GM12864 (cell line): Measurements from ENCODE around the gene GALNT9.
"Not testable (repeated sequence)": the region's sequence is repeated elsewhere in the genome, so short reads cannot be mapped to it uniquely, and the experiment has no call there.

Source experiments
- DNase-seq: peaks from one replicate; pipeline ENCODE4 v3.0.0-alpha.2; 2011; ENCODE audit warnings: low read depth
- H3K4me3 ChIP-seq: 2 replicates; pipeline ENCODE4 v1.5.1; 2011; ENCODE audit warnings: mild to moderate bottlenecking, low read depth, low read length, control low read depth
- CTCF ChIP-seq: IDR thresholded peaks from 2 replicates; pipeline ENCODE4 v1.5.1; 2011; ENCODE audit warnings: low read depth, mild to moderate bottlenecking, moderate library complexity, low read length, control low read depth, inconsistent platforms; ENCODE audit errors: missing control alignments

The GALNT9 gene

GRCh38 chr12:132309596-132310086 lies 19.7 kb downstream of the GALNT9 start:
- H3K4me3 ChIP-seq: no peak overlapping the region
- no peak for TF ChIP-seq CTCF
- DNase-seq: no peak

- no peak for DNase-seq
Measured at GRCh38 chr12:132308853-132309595, 20.4 kb downstream of the GALNT9 start.

GRCh38 chr12:132307976-132308852 lies 21.2 kb downstream of the GALNT9 start:
- H3K4me3 ChIP-seq: no peak overlapping the region
- no peak for TF ChIP-seq CTCF
- no peak for DNase-seq

More at GRCh38 chr12:132308853-132309595, 20.4 kb downstream of the GALNT9 start:
- no peak for TF ChIP-seq CTCF
- no peak overlapping the region for H3K4me3 ChIP-seq

GRCh38 chr12:132306885-132307191 lies 22.6 kb downstream of the GALNT9 start:
- DNase-seq: no peak
- no peak for TF ChIP-seq CTCF
- no peak overlapping the region for H3K4me3 ChIP-seq

- no peak overlapping the region for H3K4me3 ChIP-seq
- TF ChIP-seq CTCF: no peak
- DNase-seq: no peak
Measured at GRCh38 chr12:132305991-132306884, 23.2 kb downstream of the GALNT9 start.

- H3K4me3 ChIP-seq: no peak overlapping the region
- no peak for TF ChIP-seq CTCF
- DNase-seq: no peak
Measured at GRCh38 chr12:132305560-132305966, 23.8 kb downstream of the GALNT9 start.

- not testable (repeated sequence) for H3K4me3 ChIP-seq, DNase-seq
Measured at GRCh38 chr12:132304866-132305265, 24.5 kb downstream of the GALNT9 start.

- not testable (repeated sequence) for H3K4me3 ChIP-seq, DNase-seq
Measured at GRCh38 chr12:132303853-132304373, 25.5 kb downstream of the GALNT9 start.
